CD4-positive, alpha-beta T cell treated with Interleukin-4 for 4 hours (primary cell): Measurements from ENCODE around the gene GATA1.
A peak's percentile ranks its signal among the peaks of the same experiment; 100 is the strongest.

Source experiments
- DNase-seq: peaks from one replicate; pipeline ENCODE4 v3.0.0-alpha.2; 2020

The GATA1 gene

DNA sequence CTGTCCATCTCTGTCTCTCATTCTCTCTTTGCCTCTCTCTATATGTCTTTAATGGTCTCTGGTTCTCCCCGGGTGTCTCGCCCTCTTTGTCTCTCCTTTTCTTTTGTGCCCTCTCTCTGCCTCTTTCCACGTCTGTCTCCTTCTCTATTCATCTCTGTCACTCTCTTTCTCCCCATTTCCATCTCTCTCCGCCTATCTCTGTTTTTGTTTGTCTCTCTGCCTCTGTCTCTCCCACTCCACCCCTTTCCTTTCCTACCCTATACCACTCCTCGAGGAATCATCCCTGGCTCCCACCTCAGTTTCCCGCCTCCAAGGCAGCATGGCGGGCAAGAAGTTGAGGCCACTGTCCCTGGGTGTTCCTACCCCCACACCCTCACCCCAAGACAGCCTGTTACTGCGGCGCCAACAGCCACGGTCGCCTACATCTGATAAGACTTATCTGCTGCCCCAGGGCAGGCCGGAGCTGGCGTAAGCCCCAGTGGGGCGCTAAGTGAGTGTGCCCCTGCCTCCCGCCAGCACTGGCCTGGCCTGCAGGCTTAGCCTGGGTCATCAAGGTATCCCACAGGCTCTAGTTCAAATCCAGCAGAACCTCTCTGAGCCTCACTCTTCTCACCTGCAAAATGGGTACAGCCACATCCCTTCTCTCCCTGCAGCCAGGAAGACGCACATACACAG, 713 bp upstream of the GATA1 start:
- no peak for DNase-seq

DNA sequence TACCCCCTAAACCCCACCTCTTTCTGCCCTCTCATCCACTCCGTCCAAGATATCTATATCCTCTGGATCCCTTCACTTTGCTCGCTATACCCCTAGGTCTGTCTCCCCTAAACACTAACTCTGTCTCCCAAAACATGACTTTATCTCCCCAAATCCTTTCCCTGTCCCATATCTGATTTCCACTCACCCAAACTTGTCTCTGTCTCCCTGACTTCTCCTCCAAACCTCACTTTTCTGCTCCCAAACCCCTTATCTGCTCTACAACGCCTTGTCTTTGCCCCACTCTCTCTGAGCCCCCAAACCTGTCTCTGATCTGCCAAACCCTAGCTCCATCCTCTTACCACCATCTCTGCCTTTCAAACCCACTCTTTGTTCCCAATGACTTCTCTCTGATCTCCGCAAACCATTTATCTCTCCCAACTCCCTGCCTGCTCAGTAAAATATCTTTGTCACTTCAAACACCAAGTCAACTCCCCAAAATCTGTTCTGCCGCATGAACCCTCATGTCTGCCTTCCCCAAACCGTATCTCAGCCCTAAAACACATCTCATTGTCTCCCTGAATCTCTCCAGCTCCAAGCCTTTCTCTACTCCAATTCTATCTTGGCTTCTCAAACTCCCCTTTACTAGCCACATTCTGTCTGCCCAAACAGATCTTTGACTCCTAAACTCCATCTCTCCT, 575 bp downstream of the GATA1 start:
- no peak for DNase-seq

DNA sequence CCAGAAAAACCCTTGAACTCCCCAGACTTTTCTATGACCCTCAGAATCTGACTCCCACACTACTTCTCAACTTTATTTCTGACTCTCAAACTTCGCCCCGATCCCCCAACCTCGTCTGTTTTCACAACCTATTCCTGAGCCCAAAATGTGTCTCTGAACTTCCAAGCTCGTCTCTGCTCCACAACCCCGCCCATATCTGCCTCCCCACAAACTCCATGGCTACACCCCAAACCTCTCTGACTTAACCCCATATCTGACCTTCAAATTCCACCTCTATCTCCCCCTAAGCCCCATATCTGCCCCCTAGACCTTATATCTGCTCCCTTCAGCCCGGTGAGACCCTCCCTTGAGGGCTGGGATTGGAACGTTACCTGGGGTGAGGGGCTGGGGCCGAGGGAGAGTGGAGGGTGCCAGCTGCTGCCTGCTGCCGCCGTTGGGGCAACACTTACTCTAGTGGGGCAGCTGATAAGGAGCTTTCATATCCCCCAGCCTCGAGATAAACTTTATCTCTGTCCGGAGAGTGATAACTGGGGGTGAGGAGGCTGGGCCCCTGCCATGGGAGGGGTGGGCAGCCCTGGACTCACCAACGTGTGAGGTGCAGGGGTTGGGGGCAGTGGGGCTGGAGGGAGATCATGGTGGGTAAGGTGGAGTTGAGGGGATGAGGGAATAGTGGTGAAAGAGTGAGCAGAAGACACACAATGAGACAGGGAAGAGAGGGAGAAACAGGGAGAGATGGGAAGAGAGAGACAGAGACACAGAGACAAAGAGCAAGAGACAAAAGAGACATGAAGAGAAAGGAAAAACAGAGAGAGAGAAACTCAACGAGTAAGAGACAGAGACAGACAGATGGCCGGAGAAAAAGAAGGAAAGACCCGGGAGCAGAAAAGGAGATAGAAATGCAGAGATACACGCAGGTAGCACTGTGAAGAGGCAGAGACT, 1.4 kb downstream of the GATA1 start:
- DNase-seq: no peak

DNA sequence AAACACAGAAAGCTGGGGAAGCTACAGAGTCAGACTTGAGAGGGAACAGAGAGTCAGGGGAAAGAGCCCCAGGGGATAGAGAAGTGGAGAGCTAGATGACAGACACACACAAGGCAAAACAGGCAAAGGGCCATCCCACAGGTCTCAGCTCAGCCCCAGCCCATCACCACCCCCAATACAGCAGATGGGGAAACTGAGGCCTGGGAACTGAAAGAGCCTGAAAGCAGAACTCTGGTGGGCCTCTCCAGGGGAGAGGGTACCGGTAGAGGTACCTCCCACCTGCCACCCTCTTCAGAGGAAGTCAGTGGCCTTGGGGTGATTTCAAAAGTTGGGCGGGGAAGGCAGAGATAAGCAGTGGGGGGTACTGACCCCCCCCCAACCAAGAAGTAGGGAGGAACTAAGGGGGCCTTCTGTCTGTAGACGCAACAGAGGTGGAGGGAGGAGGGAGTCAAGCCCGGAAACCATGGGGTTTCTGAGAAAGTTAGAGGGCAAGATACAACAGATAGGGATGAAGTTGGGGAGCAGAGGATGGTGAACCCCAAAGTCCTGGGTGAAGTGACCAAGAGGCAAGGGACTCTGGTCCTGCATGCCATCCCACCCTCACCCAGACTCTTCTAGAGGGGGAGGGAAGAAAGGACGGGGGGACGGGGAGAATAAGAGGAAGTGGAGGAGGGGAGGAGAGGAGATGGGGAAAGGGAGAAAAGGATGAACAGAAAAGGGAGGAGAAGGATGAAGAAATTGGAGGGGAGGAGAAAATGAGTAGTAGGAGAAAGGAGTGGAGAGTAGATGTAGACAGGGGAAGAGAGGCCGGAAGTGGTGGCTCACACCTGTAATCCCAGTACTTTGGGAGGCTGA, 3.2 kb downstream of the GATA1 start:
- no peak for DNase-seq

DNA sequence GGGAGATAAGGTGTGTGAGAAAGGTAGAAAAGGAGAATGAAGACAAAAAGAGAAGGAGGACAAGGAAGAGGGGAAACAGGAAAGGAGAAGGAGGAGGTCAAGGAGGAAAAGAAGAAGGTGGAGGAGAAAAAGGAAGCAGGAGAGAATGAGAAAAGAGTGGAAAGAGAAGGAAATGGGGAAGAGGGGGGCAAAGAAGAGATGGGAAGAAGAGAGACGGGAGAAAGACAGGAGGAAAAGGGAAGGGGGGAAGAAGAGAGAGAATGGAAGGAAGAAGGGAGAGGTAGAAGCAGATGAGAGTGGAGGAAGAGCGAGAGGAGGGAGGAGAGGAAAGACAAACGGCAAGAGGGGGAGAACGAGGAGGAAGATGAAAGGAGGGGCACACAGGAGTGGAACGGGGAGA, 4.1 kb downstream of the GATA1 start:
- no peak for DNase-seq

DNA sequence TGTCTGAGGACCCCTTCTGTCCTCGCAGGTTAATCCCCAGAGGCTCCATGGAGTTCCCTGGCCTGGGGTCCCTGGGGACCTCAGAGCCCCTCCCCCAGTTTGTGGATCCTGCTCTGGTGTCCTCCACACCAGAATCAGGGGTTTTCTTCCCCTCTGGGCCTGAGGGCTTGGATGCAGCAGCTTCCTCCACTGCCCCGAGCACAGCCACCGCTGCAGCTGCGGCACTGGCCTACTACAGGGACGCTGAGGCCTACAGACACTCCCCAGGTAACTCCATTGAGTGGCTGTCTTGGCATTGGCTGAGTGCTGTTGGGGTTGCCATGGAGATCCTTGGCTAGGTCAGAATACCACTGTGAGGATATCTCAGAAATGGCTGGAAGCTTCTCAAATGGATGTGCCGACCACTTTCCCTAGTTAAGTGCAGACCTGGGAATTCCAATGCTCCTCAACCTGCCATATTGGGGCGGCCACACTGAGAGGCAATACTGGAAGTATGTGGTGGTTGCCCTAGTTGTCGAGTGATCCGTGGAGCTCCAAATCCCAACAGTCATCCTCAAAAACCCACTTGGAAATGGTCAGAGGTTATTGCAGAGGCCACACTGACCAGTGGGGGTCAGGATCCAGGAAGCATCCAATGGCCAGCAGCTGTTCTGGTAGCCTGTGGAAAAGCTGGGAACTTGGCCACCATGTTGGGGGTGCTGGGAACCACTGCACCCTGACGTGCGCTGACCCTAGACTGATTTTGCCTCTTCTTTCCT, 4.9 kb downstream of the GATA1 start:
- no peak for DNase-seq

DNA sequence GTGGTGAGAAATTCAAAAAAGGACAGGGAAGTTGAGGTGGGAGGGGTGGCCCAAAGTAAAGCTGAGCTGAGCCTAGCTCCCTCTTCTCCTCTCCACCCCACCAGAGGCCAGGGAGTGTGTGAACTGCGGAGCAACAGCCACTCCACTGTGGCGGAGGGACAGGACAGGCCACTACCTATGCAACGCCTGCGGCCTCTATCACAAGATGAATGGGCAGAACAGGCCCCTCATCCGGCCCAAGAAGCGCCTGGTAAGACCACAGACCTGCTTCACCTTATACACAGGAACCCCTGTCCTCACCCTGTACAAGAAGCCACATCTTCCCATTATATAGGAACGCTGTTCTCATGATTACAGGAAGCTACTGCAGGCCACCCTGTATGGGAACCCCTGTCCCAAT, 5.8 kb downstream of the GATA1 start:
- no peak for DNase-seq

DNA sequence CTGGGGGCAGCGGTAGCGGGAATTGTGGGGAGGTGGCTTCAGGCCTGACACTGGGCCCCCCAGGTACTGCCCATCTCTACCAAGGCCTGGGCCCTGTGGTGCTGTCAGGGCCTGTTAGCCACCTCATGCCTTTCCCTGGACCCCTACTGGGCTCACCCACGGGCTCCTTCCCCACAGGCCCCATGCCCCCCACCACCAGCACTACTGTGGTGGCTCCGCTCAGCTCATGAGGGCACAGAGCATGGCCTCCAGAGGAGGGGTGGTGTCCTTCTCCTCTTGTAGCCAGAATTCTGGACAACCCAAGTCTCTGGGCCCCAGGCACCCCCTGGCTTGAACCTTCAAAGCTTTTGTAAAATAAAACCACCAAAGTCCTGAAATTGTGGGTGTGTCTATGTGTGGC, 7.5 kb downstream of the GATA1 start:
- no peak for DNase-seq

DNA sequence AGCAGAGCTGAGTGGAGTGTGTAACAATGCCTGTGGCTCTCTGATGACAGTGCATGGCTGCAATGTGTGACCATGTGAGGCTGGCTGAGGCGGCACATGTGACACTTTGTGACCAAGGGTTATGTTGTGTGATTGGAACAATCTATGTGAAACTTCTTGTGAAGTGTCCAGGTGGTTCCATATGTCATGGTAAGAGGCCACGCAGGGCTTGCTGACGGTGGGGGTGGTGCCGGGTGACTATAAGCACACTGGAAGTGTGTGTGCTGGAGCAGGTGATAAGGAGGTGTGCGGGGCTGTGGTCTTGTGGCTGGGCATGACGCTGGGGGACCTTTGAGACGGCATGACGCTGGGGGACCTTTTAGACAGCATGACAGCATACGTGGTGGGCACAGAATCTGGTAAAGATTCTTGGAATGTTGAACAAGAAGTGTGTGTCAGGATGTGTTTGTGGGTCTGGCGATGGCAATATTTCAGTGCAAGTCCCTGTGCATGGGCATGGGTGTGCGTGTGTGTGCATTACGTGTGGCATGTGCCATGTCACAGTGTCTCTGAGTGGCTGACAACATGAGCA, 8.0 kb downstream of the GATA1 start:
- DNase-seq: no peak

DNA sequence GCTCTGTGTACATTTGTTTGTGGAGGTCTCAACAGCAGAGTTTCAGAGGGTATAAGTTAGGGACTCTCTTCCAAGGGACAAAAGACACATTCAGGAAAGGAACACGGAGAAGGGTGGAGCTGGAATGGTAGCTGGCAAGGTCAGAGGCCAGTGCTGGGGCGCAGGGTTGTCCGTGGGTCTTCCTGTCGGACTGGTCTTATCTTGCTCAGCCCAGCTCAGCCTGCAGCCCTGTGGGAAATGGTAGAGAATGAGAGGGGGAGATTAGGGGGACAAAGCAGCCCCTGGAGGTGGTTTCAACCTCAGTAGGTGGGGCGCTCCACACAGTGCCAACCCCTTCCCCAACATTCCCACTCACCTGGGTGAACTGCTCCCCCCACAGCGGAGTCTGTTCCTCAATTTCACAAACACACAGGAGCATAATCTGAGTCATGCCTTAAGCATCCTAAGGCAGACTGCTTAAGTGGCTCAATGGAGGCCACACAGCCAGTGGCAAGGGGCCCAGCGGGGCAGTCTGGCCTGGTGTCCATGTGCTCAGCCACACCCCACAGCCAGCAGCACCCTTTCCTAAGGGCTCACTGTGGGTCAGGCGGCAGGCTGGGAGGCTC, 8.6 kb downstream of the GATA1 start:
- no peak for DNase-seq

DNA sequence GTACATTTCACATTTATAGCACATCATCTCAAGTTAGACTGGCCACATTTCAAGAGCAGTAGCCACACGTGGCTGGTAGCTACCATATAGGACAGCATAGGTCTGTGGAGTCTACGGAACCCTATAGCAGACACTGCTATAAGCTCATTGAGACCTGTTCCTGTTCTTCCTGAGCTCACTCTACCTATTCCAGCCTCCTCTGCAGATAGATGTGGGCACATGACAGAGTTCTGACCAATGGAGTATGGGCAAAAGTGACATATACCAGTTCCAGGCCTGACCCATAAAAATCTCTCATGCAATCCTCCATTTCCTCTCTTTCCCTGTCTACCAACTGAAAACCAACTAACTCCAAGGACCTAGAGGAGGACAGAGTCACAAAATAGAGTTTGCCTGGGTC, 11.9 kb downstream of the GATA1 start:
- no peak for DNase-seq

DNA sequence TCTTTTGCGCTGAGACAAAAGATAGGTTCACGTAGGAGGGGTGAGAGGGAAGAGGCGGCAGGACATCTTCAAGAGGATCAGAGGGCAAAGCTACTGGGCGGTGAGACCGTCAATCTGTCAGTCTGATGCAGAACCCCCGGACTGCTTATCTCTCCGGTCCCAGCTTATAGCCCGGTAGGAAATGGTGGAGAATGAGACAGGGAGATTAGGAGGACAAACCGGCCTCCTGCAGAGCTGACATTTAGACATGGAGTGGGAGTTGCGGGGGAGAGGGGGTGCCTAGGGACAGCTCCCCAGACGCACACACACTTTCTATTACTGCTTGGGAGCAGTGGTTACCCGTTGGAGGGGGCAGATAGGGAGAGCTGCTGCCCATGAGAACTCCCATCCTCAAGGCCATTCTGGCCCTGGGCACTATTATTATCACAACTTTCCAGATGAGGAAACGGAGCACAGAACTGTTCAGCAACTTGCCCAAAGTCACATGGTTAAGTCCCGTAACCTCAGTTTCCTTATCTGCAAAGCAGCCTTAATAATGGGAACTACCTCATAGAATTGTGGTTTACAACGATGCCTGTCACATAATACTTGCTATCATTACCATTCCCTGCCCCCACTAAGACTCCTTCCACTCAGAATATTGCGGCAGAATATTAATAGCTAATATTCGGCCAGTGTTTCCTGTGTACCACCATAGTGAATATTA, 14.3 kb downstream of the GATA1 start:
- DNase-seq: no peak

DNA sequence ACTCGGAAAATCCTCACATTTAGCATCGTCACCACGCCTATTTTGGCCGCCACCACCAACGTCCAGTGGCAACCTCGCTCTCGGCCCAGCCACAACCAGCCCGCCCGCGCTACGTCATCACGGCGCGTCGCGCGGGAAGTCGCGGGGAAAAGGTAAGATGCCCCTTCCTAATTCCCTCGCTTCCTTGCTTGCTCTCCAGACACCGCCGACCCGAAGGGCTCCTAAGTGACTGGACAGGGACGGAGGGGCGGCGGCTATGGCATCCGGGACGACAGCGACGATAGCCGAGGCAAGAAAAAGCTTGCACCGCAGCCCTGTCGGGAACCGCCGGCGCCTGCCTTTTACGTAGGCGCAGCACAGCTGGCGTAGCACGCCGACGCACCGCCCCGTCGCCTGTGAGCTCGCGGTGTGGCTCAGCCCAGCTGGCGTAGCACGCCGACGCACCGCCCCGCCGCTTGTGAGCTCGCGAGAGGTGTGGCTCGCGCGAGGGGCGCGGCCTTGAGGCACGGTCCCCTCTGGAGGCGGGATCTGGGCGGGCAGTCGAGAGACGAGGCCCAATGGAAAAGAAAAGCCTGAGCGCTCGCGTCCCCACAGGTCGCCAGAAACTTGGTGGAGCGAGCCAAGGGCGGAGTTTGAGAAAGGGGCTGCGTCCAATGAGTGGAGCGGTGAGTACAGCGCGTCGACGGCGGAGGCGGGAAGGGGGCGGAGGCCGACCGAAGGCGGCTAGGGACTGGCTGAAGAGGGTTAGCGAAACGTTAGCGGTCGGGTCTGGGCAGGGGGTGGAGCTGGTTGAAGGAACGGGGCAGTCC, 15.1 kb downstream of the GATA1 start, which contains the start of gene HDAC6:
Gene HDAC6 (plus strand): TSS at position 788 of the 809 bp plus-strand sequence. CDS start 626 bp downstream, outside the sequence.
- peak; percentile 98 for DNase-seq

DNA sequence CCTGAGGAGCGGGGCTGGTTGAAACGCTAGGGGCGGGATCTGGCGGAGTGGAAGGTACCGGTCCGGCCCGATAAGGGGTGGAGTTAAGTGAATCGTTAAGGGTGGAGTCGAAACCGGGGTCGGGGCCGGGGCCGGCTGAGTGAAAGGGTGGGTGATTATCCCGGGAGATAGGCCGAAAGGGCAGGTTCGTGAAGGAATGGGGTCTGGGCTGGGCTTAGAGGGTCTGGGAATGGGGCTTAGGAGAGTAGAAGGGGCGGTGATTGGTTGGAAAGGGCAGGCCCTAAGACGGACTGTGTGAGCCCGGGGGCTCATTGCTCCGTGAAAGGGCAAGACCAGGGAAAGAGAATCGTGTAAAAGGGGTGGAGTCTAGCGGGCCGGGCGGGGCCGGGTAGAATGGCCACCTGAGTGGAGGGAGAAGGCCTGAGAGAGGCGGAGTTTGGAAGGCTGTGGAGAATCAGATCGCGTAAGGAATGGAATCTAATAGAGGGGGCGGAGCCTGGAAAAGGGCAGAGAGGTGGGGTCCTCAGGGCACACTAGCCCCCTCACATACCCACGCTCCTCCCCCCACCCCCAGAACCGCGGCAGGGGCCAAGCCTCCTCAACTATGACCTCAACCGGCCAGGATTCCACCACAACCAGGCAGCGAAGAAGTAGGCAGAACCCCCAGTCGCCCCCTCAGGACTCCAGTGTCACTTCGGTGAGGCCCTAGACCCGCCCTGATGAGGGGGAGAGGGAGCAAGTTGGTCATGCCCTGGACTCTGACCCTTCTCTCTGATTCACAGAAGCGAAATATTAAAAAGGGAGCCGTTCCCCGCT, 15.9 kb downstream of the GATA1 start:
- peak; percentile 55 for DNase-seq

DNA sequence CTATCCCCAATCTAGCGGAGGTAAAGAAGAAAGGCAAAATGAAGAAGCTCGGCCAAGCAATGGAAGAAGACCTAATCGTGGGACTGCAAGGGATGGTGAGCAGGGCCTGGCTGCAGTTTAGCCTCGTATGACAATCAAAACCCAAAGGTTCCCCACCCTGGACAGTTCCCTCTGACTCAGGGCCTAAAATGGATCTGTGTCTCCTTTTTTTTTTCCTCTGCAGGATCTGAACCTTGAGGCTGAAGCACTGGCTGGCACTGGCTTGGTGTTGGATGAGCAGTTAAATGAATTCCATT, 16.5 kb downstream of the GATA1 start:
- no peak for DNase-seq

DNA sequence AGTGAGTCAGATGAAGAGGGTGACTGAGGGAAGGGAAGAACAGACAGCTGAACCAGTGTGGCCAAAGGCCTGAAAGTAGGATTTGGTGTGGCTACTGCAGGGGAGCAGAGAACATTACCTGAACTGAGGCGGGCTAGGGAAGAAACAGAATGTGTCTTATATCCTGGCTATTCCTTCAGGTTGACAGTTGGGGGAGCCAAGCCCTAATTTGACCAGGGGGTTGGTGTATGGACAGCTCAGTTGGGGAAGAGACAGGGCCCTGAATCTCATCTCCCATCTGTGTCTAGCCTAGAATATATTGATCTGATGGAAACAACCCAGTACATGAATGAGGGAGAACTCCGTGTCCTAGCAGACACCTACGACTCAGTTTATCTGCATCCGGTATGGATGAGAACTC, 19.7 kb downstream of the GATA1 start:
- no peak for DNase-seq

DNA sequence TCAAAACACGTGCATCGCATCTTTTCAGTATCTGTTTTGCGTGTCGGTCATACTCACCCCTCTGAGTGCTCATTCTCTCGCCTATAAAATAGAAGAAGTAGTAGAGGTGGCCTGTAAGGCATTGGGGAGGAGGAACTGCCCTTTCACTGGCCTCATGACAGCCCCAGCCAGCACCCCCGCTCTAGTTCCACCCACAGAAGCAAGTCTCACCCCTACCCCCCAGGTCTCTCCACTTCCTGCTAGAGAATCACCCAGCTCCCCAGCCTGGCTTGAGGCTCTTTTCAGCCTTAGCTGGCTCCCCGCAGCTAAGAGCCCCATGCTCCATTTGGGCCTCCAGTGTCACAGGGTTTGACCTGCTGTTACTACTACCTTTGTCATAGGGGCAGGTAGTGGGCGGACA, 27.3 kb downstream of the GATA1 start:
- no peak for DNase-seq

DNA sequence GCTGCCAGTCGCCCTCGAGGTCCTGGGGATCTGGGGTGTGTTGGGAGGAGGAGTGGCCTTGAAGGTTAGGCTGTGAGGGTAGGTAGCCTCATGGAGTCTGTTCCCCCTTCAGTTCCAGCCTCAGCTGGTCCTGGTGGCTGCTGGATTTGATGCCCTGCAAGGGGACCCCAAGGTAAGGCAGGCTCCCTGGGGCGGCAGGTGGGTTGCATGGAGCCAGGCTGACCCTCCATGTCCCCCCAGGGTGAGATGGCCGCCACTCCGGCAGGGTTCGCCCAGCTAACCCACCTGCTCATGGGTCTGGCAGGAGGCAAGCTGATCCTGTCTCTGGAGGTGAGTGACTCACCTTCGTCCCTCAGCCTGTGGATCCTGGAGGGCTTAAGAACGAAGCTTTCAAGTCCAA, 28.3 kb downstream of the GATA1 start:
- no peak for DNase-seq

DNA sequence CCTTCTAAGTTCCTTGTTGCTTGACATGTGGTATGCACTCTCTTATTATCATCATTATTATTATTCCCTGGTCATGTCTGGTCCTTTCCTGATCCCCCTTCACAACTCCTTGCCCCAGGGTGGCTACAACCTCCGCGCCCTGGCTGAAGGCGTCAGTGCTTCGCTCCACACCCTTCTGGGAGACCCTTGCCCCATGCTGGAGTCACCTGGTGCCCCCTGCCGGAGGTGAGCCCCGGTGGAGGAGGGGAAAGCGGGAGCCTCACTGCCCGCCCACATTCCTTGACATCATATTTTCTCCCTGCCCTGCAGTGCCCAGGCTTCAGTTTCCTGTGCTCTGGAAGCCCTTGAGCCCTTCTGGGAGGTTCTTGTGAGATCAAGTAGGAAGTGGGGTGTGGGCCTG, 28.9 kb downstream of the GATA1 start:
- no peak for DNase-seq
